Spleen (tissue), 7 donors: Measurements from ENCODE around the gene CUTA.

Source experiments
- POLR2A ChIP-seq, 3 donors: fragments of 450-650 bp; IDR thresholded peaks; one replicate each; pipeline ENCODE4 v1.5.1; 2017; ENCODE audit warnings: antibody characterized with exemption in 3 of 3, mild to moderate bottlenecking in 1 of 3
- POLR2AphosphoS5 ChIP-seq, 3 donors: sonication (generic); formaldehyde crosslinking; IDR thresholded peaks; one replicate each; pipeline ENCODE4 v1.5.1; 2017; ENCODE audit warnings: antibody characterized with exemption in 3 of 3
- TF ChIP-seq, protein P1 (sequence below), 11 experiments: fragments of 200-600 bp in 7 of 11; fragments of 450-650 bp in 4 of 11; sonication (generic) in 4 of 11; IDR thresholded peaks in 8 of 11; conservative IDR thresholded peaks in 3 of 11; 1 replicate in 7 of 11; 2 replicates in 4 of 11; pipeline versions ENCODE4 v1.4.0 to v1.8.0; 2016 to 2021; ENCODE audit warnings: antibody characterized with exemption in 11 of 11, inconsistent platforms in 4 of 11, mild to moderate bottlenecking in 1 of 11
- donor health status: DM: no; HTN: no; CAD: no; lungs with moderate emphysema.
- donor health status: DM: no; HTN: no; CAD: no.
- donor health status: DM: no; HTN: no; CAD: no.

DNA sequence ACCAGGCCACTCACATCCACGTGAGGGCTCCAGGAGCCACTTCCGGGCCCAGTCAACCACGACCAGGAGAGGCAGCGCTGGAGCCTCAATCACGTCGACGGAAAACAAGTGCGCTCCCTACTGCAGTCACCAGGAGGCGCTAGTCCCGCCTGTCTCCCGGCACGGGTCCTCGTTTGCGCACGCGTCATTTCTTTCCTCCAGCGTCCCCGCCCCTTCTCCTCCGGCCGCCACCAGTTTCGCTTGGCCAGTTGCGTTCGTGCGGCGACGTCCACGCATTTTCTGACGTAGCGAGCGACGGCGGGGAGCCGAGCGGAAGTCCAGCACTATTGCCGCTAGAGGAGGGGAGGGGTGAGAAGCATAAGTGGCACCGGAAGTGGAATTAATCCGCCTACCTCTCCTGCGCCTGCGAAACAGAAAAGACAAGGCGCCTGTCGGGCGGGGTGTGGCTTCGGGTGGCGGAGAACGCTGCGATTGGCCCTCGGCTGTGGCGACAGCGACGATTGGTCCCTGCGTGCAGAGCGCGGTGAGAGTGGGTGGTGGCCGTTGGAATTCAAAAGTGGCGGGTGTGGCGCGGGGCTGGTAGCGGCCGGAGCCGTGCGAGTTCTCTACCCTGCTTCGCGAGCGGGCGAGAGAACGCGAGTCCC is 26.5 kb downstream of the CUTA start, which contains the start of gene KIFC1:
- TF ChIP-seq, protein P1, sequence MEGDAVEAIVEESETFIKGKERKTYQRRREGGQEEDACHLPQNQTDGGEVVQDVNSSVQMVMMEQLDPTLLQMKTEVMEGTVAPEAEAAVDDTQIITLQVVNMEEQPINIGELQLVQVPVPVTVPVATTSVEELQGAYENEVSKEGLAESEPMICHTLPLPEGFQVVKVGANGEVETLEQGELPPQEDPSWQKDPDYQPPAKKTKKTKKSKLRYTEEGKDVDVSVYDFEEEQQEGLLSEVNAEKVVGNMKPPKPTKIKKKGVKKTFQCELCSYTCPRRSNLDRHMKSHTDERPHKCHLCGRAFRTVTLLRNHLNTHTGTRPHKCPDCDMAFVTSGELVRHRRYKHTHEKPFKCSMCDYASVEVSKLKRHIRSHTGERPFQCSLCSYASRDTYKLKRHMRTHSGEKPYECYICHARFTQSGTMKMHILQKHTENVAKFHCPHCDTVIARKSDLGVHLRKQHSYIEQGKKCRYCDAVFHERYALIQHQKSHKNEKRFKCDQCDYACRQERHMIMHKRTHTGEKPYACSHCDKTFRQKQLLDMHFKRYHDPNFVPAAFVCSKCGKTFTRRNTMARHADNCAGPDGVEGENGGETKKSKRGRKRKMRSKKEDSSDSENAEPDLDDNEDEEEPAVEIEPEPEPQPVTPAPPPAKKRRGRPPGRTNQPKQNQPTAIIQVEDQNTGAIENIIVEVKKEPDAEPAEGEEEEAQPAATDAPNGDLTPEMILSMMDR (IDR thresholded peaks at IDR 0.05 in 8 of 11, conservative IDR thresholded peaks at IDR 0.05 in 3 of 11) = peak; percentile 98 to 100 (median 99)
- TF ChIP-seq POLR2A (IDR thresholded peaks at IDR 0.05) = peak in 1 of 3 donors; percentile 45
- TF ChIP-seq POLR2AphosphoS5 (IDR thresholded peaks at IDR 0.05) = peak; percentile 93 to 97 (median 93)
